Kidney (tissue), 14 donors: ENCODE measurements around the gene GLIS1. TPM values are rescaled to one million over a fixed set of nuclear protein-coding genes. Genes with fewer than 3 reads are reported as not detected.

Experiments used
- DNase-seq, 5 donors: peaks; one replicate each; pipeline ENCODE4 v3.0.0-alpha.2; 2013 to 2020
- FAIRE-seq: peaks from 2 replicates; lab custom pipeline; 2012; peaks lifted over from hg19 to GRCh38; lab: Jason Lieb, UNC
- H3K27ac ChIP-seq, 2 donors: one replicate each; pipeline ENCODE4 v1.7.0; 2013; ENCODE audit warnings: low read depth in 2 of 2, low read length in 2 of 2, inconsistent platforms in 1 of 2
- H3K27me3 ChIP-seq: one replicate; pipeline ENCODE4 v1.7.1; 2013; ENCODE audit warnings: low read length, inconsistent platforms; ENCODE audit not compliant: control insufficient read depth, insufficient read depth
- H3K36me3 ChIP-seq, 3 donors: one replicate each; pipeline versions ENCODE4 v1.7.0 to v1.7.1; 2013; ENCODE audit warnings: low read length in 3 of 3, control low read depth in 1 of 3, inconsistent platforms in 1 of 3; ENCODE audit not compliant: insufficient read depth in 3 of 3, control insufficient read depth in 2 of 3
- H3K4me1 ChIP-seq, 3 donors: one replicate each; pipeline versions ENCODE4 v1.7.0 to v1.7.1; 2013; ENCODE audit warnings: low read length in 3 of 3, inconsistent platforms in 1 of 3, low read depth in 1 of 3; ENCODE audit not compliant: control insufficient read depth in 2 of 3, insufficient read depth in 2 of 3
- H3K4me3 ChIP-seq, 3 donors: one replicate each; pipeline versions ENCODE4 v1.7.0 to v1.8.1; 2013; ENCODE audit warnings: low read length in 3 of 3, control low read depth in 1 of 3, inconsistent platforms in 1 of 3
- H3K9ac ChIP-seq, 3 donors: one replicate each; pipeline versions ENCODE4 v1.7.0 to v1.7.1; 2013; ENCODE audit warnings: low read length in 3 of 3, control low read depth in 1 of 3, inconsistent platforms in 1 of 3
- H3K9me3 ChIP-seq, 3 donors: one replicate each; pipeline versions ENCODE4 v1.7.0 to v1.7.1; 2013; ENCODE audit warnings: low read length in 3 of 3, control low read depth in 1 of 3, inconsistent platforms in 1 of 3; ENCODE audit not compliant: control insufficient read depth in 2 of 3, insufficient read depth in 1 of 3
- intact Hi-C: fragments of 100-400 bp; cut with DNase I; formaldehyde crosslinking; loops from one replicate; pipeline ENCODE4 v1.11.1; 2022
- polyA plus RNA-seq: library from polyadenylated mRNA; stranded (reverse); fragments of 350-450 nt; fragmentation: Illumina TruSeq; extraction: RNeasy Lipid Tissue Mini Kit (QIAGEN cat#74804); gene quantifications from one replicate; pipeline ENCODE4 v1.2.3, GENCODE V29; 2014; ENCODE audit warnings: low read depth, low replicate concordance; ENCODE audit not compliant: insufficient read depth
- total RNA-seq: library from RNA; stranded (reverse); fragmentation: NEBNext Ultra II Directional; extraction: Animal tissue kit (Norgen Biotek cat#: 25700); gene quantifications from one replicate; pipeline ENCODE4 v1.2.1, GENCODE V29; 2021
- TF ChIP-seq, protein P1 (sequence below): IDR thresholded peaks from 3 replicates; pipeline ENCODE4 v1.5.1; 2012; ENCODE audit warnings: mild to moderate bottlenecking, moderate library complexity, borderline replicate concordance; ENCODE audit not compliant: insufficient read depth; ENCODE audit errors: extremely low read depth
- donor health status: control.
- donor health status: control.
- donor health status: control.
- donor health status: control.
- donor health status: control.
- donor health status: DM: yes; HTN: yes; CAD: no.
- donor health status: Normal renal cell carcinoma (clear cell type).

GLIS1 gene
- total and polyA plus RNA-seq, 2 donors from 2014 or later, result 3.3 to 3.7 TPM

DNA sequence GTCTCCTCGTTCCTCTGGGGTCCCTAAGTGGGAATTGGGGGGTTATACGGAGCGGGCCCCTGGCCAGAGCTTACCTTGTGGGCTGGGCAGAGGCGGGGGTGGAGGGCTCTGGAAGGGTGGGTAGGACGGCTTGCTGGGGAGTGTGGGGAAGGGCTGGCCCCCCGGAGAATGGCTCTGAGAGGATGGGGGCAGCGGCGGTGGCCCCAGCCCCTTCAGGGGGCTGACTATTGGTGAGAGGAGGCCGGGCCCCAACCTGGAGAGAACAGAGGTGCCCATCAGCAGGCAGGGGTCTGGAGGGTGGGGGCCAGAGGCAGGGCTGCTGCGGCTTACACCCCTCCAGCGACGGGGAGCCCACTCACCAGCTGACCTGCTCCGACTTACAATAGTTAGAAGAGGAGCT, 229.2 kb downstream of the GLIS1 start:
- intact Hi-C loops, result no loop called here
- no peak overlapping the region for H3K27ac ChIP-seq
- no peak for FAIRE-seq

DNA sequence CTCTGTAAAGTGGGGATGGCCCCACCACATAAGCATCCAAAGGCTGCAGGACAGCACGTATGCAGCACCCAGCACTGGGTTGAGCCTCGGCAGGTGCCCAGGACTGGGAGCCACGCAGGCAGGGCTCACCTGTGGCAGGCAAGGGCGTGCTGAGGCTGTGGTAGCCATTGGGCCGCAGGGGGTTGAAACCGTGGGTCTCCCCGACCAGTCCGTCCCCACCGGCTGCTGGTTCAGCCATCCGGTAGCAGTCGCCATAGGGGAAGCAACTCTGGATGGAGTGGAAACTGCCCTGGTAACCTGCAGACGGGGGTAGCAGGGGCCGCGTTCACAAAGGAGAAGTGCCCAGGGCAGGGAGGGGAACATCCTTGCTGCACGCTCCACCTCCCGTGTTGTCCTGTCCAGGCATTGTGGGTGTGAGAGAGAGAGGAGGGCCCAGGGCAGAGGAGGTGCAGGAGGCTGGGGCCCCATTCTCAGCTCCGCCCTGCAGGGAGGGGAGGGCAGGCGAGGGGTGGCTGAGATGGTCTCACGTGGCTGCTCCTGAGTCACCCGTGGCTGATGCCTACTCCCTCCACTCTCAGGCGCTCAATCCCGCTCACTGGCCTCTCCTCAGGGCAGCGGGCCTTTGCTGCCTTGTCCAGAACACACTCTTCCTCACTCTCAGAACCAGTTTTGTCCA, 229.8 kb downstream of the GLIS1 start:
- H3K9me3 ChIP-seq, result no peaks in the 10 kb centered on the region
- no peaks in the 10 kb centered on the region for H3K27me3 ChIP-seq
- peaks cover 0 to 6% (median 0%) of the 10 kb centered on the region in 3 donors for H3K4me1 ChIP-seq
- DNase-seq, result peak; percentile 69 to 90 (median 79)
- no peak overlapping the region for H3K9ac ChIP-seq
- TF ChIP-seq, protein P1, sequence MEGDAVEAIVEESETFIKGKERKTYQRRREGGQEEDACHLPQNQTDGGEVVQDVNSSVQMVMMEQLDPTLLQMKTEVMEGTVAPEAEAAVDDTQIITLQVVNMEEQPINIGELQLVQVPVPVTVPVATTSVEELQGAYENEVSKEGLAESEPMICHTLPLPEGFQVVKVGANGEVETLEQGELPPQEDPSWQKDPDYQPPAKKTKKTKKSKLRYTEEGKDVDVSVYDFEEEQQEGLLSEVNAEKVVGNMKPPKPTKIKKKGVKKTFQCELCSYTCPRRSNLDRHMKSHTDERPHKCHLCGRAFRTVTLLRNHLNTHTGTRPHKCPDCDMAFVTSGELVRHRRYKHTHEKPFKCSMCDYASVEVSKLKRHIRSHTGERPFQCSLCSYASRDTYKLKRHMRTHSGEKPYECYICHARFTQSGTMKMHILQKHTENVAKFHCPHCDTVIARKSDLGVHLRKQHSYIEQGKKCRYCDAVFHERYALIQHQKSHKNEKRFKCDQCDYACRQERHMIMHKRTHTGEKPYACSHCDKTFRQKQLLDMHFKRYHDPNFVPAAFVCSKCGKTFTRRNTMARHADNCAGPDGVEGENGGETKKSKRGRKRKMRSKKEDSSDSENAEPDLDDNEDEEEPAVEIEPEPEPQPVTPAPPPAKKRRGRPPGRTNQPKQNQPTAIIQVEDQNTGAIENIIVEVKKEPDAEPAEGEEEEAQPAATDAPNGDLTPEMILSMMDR, result no peak
- intact Hi-C loops, result no loop called here
- H3K36me3 ChIP-seq, result no peaks in the 10 kb centered on the region
- no peak overlapping the region for H3K27ac ChIP-seq
- no peak for FAIRE-seq
- no peak overlapping the region for H3K4me3 ChIP-seq

More for the DNA sequence above, 229.2 kb downstream of the GLIS1 start:
- Histone ChIP-seq H3K4me1 (peaks cover 0 to 6% (median 0%) of the 10 kb centered on the region in 3 donors), H3K9ac (no peak overlapping the region), H3K27me3 (no peaks in the 10 kb centered on the region), H3K36me3 (no peaks in the 10 kb centered on the region), H3K4me3 (no peak overlapping the region), H3K9me3 (no peaks in the 10 kb centered on the region)
- TF ChIP-seq, protein P1, result no peak
- no peak for DNase-seq

DNA sequence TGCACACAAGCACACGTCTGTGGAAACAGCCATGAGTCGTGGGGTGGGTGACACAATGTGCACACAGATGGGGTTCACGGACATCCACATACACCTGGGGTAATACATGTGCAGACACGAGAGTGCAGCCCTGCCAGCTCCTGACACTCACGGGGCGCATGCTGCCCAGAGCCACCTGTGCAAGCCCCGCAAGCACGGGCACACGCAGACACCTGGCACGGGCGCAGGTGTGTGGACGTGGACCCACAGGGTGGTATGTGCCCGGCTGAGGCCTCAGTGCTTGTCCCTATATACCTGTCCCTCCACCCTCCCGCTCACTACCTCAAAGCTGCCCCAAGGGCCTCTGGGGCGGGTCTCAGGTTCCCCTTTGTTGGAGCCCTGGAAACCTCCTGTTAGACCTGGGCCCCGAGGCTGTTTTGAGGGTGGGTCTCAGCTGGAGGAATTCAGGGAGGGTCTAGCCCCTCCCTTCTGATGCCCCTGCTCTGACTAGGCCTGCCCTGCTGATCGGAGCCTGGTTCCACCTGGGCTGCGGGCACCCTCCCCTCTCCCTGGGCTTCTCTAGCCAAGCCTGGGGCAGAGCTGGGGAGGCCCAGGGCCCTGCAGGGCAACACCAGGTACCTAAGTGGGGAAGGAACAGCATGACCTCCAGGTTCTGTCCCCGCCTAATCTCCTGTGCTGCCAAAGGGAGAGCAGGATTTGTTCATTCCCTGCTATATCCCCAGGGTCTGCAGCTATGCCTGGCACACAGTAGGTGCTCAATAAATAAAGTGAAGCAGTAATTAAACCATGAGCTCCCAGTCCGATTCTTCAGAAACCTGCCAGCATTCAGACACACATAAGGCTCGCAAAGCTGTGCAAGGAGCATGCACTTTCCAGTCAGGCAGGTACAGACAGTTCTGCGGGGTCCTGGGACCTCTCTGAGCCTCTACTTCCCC, 230.6 kb downstream of the GLIS1 start:
- Histone ChIP-seq H3K27me3 (no peaks in the 10 kb centered on the region), H3K9me3 (no peaks in the 10 kb centered on the region), H3K36me3 (no peaks in the 10 kb centered on the region), H3K4me3 (no peak overlapping the region), H3K27ac (no peak overlapping the region), H3K9ac (no peak overlapping the region), H3K4me1 (peaks cover 0 to 6% (median 0%) of the 10 kb centered on the region in 3 donors)
- intact Hi-C loops, result no loop called here
- FAIRE-seq, result no peak
- no peak for DNase-seq
- TF ChIP-seq, protein P1, result no peak
